Naive thymus-derived CD4-positive, alpha-beta T cell (primary cell): ENCODE results near the gene CALM1. TPM values are rescaled to one million over a fixed set of nuclear protein-coding genes. Genes with fewer than 3 reads are reported as not detected.

ENCODE experiments used
- ATAC-seq: fragments of 150-1000 bp; cut with Tn5 transposase; 2 replicates; pipeline ENCODE4 v1.10.0; 2021; ENCODE audit warnings: mild to moderate bottlenecking, moderate library complexity
- CTCF ChIA-PET: fragments of 350-600 bp; sonication (Branson Sonifier 250); formaldehyde crosslinking; loops from one replicate; lab custom pipeline; 2021; ENCODE audit warnings: antibody characterized with exemption; lab: Charles Lee
- POLR2A ChIA-PET: fragments of 350-600 bp; sonication (Branson Sonifier 250); formaldehyde crosslinking; loops from one replicate; lab custom pipeline; 2021; ENCODE audit warnings: antibody characterized with exemption, inconsistent platforms; lab: Charles Lee
- DNase-seq, 9 donors: peaks; one replicate each; pipeline versions ENCODE4 v3.0.0 to v3.0.0-alpha.2; 2020 to 2022; ENCODE audit warnings: mixed read lengths in 1 of 9
- H3K27ac ChIP-seq: one replicate; pipeline ENCODE4 v1.7.0; 2013; ENCODE audit warnings: mild to moderate bottlenecking, low read depth, low read length, moderate library complexity
- H3K27me3 ChIP-seq, 2 donors: one replicate each; pipeline ENCODE4 v1.7.0; 2013; ENCODE audit warnings: low read length in 2 of 2, mild to moderate bottlenecking in 2 of 2, moderate library complexity in 2 of 2; ENCODE audit not compliant: control insufficient read depth in 2 of 2, insufficient read depth in 2 of 2
- H3K36me3 ChIP-seq, 3 experiments: 1 replicate in 2 of 3; 2 replicates in 1 of 3; pipeline ENCODE4 v1.7.0; 2013; ENCODE audit warnings: low read length in 3 of 3, mild to moderate bottlenecking in 3 of 3, moderate library complexity in 1 of 3; ENCODE audit not compliant: insufficient read depth in 3 of 3, control insufficient read depth in 2 of 3
- H3K4me1 ChIP-seq, 2 donors: one replicate each; pipeline ENCODE4 v1.7.0; 2013; ENCODE audit warnings: low read length in 2 of 2, mild to moderate bottlenecking in 2 of 2, moderate library complexity in 1 of 2; ENCODE audit not compliant: control insufficient read depth in 2 of 2, insufficient read depth in 2 of 2
- H3K4me3 ChIP-seq: 2 replicates; pipeline ENCODE4 v1.7.0; 2013; ENCODE audit warnings: mild to moderate bottlenecking, low read length
- H3K9me3 ChIP-seq, 3 experiments: 1 replicate in 2 of 3; 2 replicates in 1 of 3; pipeline ENCODE4 v1.7.0; 2013; ENCODE audit warnings: low read length in 3 of 3; ENCODE audit not compliant: control insufficient read depth in 2 of 3
- H3K27ac Mint-ChIP-seq, 9 donors: one replicate each; pipeline ENCODE4 v1.8.0; 2020 to 2022; ENCODE audit warnings: mixed read lengths in 9 of 9, mild to moderate bottlenecking in 8 of 9, moderate library complexity in 5 of 9, inconsistent platforms in 2 of 9
- H3K27me3 Mint-ChIP-seq, 5 donors: one replicate each; pipeline ENCODE4 v1.8.0; 2021 to 2022; ENCODE audit warnings: mixed read lengths in 5 of 5, mild to moderate bottlenecking in 1 of 5
- H3K36me3 Mint-ChIP-seq, 5 donors: one replicate each; pipeline ENCODE4 v1.8.0; 2020 to 2022; ENCODE audit warnings: mixed read lengths in 5 of 5, mild to moderate bottlenecking in 3 of 5, inconsistent platforms in 1 of 5
- H3K4me1 Mint-ChIP-seq, 7 donors: one replicate each; pipeline ENCODE4 v1.8.0; 2020 to 2022; ENCODE audit warnings: mixed read lengths in 7 of 7, mild to moderate bottlenecking in 3 of 7, inconsistent platforms in 1 of 7
- H3K4me3 Mint-ChIP-seq, 10 donors: one replicate each; pipeline ENCODE4 v1.8.0; 2020 to 2022; ENCODE audit warnings: mild to moderate bottlenecking in 10 of 10, mixed read lengths in 10 of 10, moderate library complexity in 6 of 10, inconsistent platforms in 2 of 10
- H3K9me3 Mint-ChIP-seq, 11 donors: one replicate each; pipeline ENCODE4 v1.8.0; 2020 to 2022; ENCODE audit warnings: mixed read lengths in 11 of 11, mild to moderate bottlenecking in 4 of 11, inconsistent platforms in 1 of 11, moderate library complexity in 1 of 11
- intact Hi-C, 2 donors: fragments of 100-400 bp; cut with micrococcal nuclease; formaldehyde crosslinking; loops; one replicate each; pipeline ENCODE4 v1.15.1; 2023
- polyA plus RNA-seq, 2 donors: library from polyadenylated mRNA; unstranded; fragments of 300-500 nt; fragmentation: Illumina TruSeq; gene quantifications; one replicate each; pipeline ENCODE4 v1.2.3, GENCODE V29; 2021
- total RNA-seq, 6 experiments: library from RNA in 5 of 6; stranded (reverse) in 5 of 6; gene quantifications; 1 replicate in 5 of 6; 2 replicates in 1 of 6; pipeline ENCODE4 v1.2.3 and lab custom pipeline; 2021 to 2026

Gene CALM1
- total and polyA plus RNA-seq, 7 experiments from 2014 or later = 611 to 2,295 (median 699) TPM

GRCh38 chr14:90397425-90398314 lies 841 bp downstream of the CALM1 start:
- H3K36me3 Mint-ChIP-seq = peaks cover 4 to 35% (median 29%) of the 10 kb centered on the region in 5 donors
- CTCF ChIA-PET = interaction anchor here (0.8 to 2.0 kb wide), 3 partner anchors 14 to 28 kb away, joined by 3 to 12 read pairs (median 4); no protein-coding TSS in a partner anchor
- peaks cover 36 to 39% of the 10 kb centered on the region in 2 donors for H3K4me1 ChIP-seq
- peaks cover 0 to 14% (median 0%) of the 10 kb centered on the region in 11 donors for H3K9me3 Mint-ChIP-seq
- no peaks in the 10 kb centered on the region for H3K9me3 ChIP-seq
- H3K27ac ChIP-seq = peak overlapping the region; percentile 92
- DNase-seq (peak; percentile 50 to 78 (median 66)), ATAC-seq (peak; percentile 35)
- peaks cover 28 to 37% (median 30%) of the 10 kb centered on the region in 3 experiments for H3K36me3 ChIP-seq
- H3K27ac Mint-ChIP-seq = peak overlapping the region; percentile 92 to 100 (median 95)
- H3K4me3 ChIP-seq = peak overlapping the region; percentile 88
- intact Hi-C loops = loop anchor here (1.0 to 5.0 kb wide), 11 partner anchors 14 to 1710 kb away; partner anchors contain the start of genes PPP4R3A (in 2 of the 2), PSMC1 (in 2 of the 2), ATXN3 (in 1 of the 2) and CCDC88C (in 1 of the 2)
- H3K27me3 ChIP-seq = no peaks in the 10 kb centered on the region
- peaks cover 31 to 49% (median 45%) of the 10 kb centered on the region in 7 donors for H3K4me1 Mint-ChIP-seq
- peaks cover 0 to 8% (median 0%) of the 10 kb centered on the region in 5 donors for H3K27me3 Mint-ChIP-seq
- H3K4me3 Mint-ChIP-seq = peak overlapping the region; percentile 91 to 100 (median 98)
- POLR2A ChIA-PET = interaction anchor here (1.0 to 8.7 kb wide), 10 partner anchors 9 to 1724 kb away, joined by 3 to 470 read pairs (median 14); partner anchors contain the start of genes CPSF2, EFCAB11, NDUFB1 and NRDE2

GRCh38 chr14:90398315-90398839 lies 1.5 kb downstream of the CALM1 start:
- Mint-ChIP-seq H3K4me1 (peaks cover 36 to 56% (median 51%) of the 10 kb centered on the region in 7 donors), H3K36me3 (peaks cover 5 to 42% (median 36%) of the 10 kb centered on the region in 5 donors), H3K27me3 (peaks cover 0 to 7% (median 0%) of the 10 kb centered on the region in 5 donors), H3K27ac (peak overlapping the region; percentile 93 to 100 (median 99)), H3K9me3 (peaks cover 0 to 14% (median 0%) of the 10 kb centered on the region in 11 donors), H3K4me3 (peak overlapping the region; percentile 91 to 100 (median 98))
- Histone ChIP-seq H3K27me3 (no peaks in the 10 kb centered on the region), H3K9me3 (no peaks in the 10 kb centered on the region), H3K27ac (peak overlapping the region; percentile 92), H3K4me1 (peaks cover 42 to 46% of the 10 kb centered on the region in 2 donors), H3K4me3 (peak overlapping the region; percentile 78), H3K36me3 (peaks cover 35 to 44% (median 37%) of the 10 kb centered on the region in 3 experiments)
- ATAC-seq = peak; percentile 37
- intact Hi-C loops = loop anchor here (2.0 to 5.0 kb wide), 9 partner anchors 120 to 1709 kb away; partner anchors contain the start of genes PSMC1 (in 2 of the 2), ATXN3 (in 1 of the 2), CCDC88C (in 1 of the 2) and EFCAB11 (in 1 of the 2)
- ChIA-PET POLR2A (interaction anchor here (0.8 to 7.2 kb wide), 6 partner anchors 8 to 360 kb away, joined by 3 to 206 read pairs (median 11); no protein-coding TSS in a partner anchor), CTCF (interaction anchor here (2.3 to 2.7 kb wide), 2 partner anchors 14 to 17 kb away, joined by 11 to 14 read pairs; no protein-coding TSS in a partner anchor)
- DNase-seq = peak in 8 of 9 donors; percentile 73 to 84 (median 80)

- H3K27me3 Mint-ChIP-seq = peaks cover 0 to 7% (median 0%) of the 10 kb centered on the region in 5 donors
- Histone ChIP-seq H3K36me3 (peaks cover 41 to 51% (median 43%) of the 10 kb centered on the region in 3 experiments), H3K27ac (peak overlapping the region; percentile 92), H3K9me3 (no peaks in the 10 kb centered on the region), H3K27me3 (no peaks in the 10 kb centered on the region), H3K4me1 (peaks cover 48 to 50% of the 10 kb centered on the region in 2 donors), H3K4me3 (peak overlapping the region; percentile 78)
- ATAC-seq (no peak), DNase-seq (no peak)
- H3K4me3 Mint-ChIP-seq = peak overlapping the region; percentile 91 to 100 (median 98)
- peaks cover 42 to 62% (median 56%) of the 10 kb centered on the region in 7 donors for H3K4me1 Mint-ChIP-seq
- H3K9me3 Mint-ChIP-seq = peaks cover 0 to 14% (median 0%) of the 10 kb centered on the region in 11 donors
- intact Hi-C loops = loop anchor here (1.0 to 5.0 kb wide), 19 partner anchors 29 to 1708 kb away; partner anchors contain the start of genes EFCAB11 (in 2 of the 2), PSMC1 (in 2 of the 2), ATXN3 (in 1 of the 2) and CCDC88C (in 1 of the 2)
- peaks cover 8 to 48% (median 42%) of the 10 kb centered on the region in 5 donors for H3K36me3 Mint-ChIP-seq
- CTCF ChIA-PET = interaction anchor here (0.6 to 2.7 kb wide), 7 partner anchors 14 to 298 kb away, joined by 3 to 14 read pairs (median 8); no protein-coding TSS in a partner anchor
- POLR2A ChIA-PET = interaction anchor here (0.8 to 7.2 kb wide), 8 partner anchors 8 to 360 kb away, joined by 3 to 206 read pairs (median 6); no protein-coding TSS in a partner anchor
- peak overlapping the region; percentile 93 to 100 (median 99) for H3K27ac Mint-ChIP-seq
Measured at GRCh38 chr14:90398841-90399540, 2.2 kb downstream of the CALM1 start.

- no peaks in the 10 kb centered on the region for H3K27me3 ChIP-seq
- intact Hi-C loops = loop anchor here (1.0 to 5.0 kb wide), 19 partner anchors 29 to 1708 kb away; partner anchors contain the start of genes EFCAB11 (in 2 of the 2), PSMC1 (in 2 of the 2), ATXN3 (in 1 of the 2) and CCDC88C (in 1 of the 2)
- CTCF ChIA-PET = interaction anchor here (0.6 to 2.7 kb wide), 11 partner anchors 9 to 358 kb away, joined by 3 to 14 read pairs (median 5); no protein-coding TSS in a partner anchor
- peak overlapping the region; percentile 92 for H3K27ac ChIP-seq
- peaks cover 45 to 70% (median 62%) of the 10 kb centered on the region in 7 donors for H3K4me1 Mint-ChIP-seq
- peak overlapping the region; percentile 91 to 100 (median 98) for H3K4me3 Mint-ChIP-seq
- H3K36me3 Mint-ChIP-seq = peaks cover 10 to 52% (median 48%) of the 10 kb centered on the region in 5 donors
- peak; percentile 69 for ATAC-seq
- H3K36me3 ChIP-seq = peaks cover 48 to 59% (median 51%) of the 10 kb centered on the region in 3 experiments
- H3K9me3 Mint-ChIP-seq = peaks cover 0 to 14% (median 0%) of the 10 kb centered on the region in 11 donors
- peak overlapping the region; percentile 78 for H3K4me3 ChIP-seq
- peaks cover 49 to 50% of the 10 kb centered on the region in 2 donors for H3K4me1 ChIP-seq
- H3K27ac Mint-ChIP-seq = peak overlapping the region; percentile 38 to 100 (median 99)
- H3K27me3 Mint-ChIP-seq = peaks cover 0 to 7% (median 0%) of the 10 kb centered on the region in 5 donors
- DNase-seq = peak; percentile 60 to 89 (median 85)
- H3K9me3 ChIP-seq = no peaks in the 10 kb centered on the region
- POLR2A ChIA-PET = interaction anchor here (0.6 to 7.2 kb wide), 10 partner anchors 8 to 1042 kb away, joined by 3 to 206 read pairs (median 6); no protein-coding TSS in a partner anchor
Measured at GRCh38 chr14:90399541-90400444, 3.0 kb downstream of the CALM1 start.
